Vagina (tissue), 2 donors: ENCODE measurements around the gene MYLK4. TPM values are rescaled to one million over a fixed set of nuclear protein-coding genes. Genes with fewer than 3 reads are reported as not detected.

Experiments used
- DNase-seq, 2 donors: peaks; one replicate each; pipeline ENCODE4 v3.0.0-alpha.2; 2017; ENCODE audit errors: extremely low spot score in 2 of 2
- H3K27ac ChIP-seq: fragments of 200-600 bp; sonication (generic); one replicate; pipeline ENCODE4 v1.5.1; 2019
- H3K27me3 ChIP-seq: fragments of 200-600 bp; sonication (generic); one replicate; pipeline ENCODE4 v1.5.1; 2019
- H3K36me3 ChIP-seq, 2 donors: fragments of 200-600 bp; sonication (generic); one replicate each; pipeline ENCODE4 v1.5.1; 2017 to 2019
- H3K4me1 ChIP-seq: fragments of 200-600 bp; sonication (generic); one replicate; pipeline ENCODE4 v1.5.1; 2019
- H3K4me3 ChIP-seq, 2 donors: fragments of 200-600 bp; sonication (generic); 1 replicate in 1 of 2; 2 replicates in 1 of 2; pipeline ENCODE4 v1.5.1; 2016 to 2019
- H3K9me3 ChIP-seq: fragments of 200-600 bp; sonication (generic); one replicate; pipeline ENCODE4 v1.5.1; 2019
- POLR2A ChIP-seq, 2 donors: fragments of 450-650 bp; IDR thresholded peaks; one replicate each; pipeline ENCODE4 v1.6.1; 2017; ENCODE audit warnings: antibody characterized with exemption in 2 of 2, mild to moderate bottlenecking in 2 of 2, moderate library complexity in 2 of 2
- POLR2AphosphoS5 ChIP-seq, 2 donors: sonication (generic); formaldehyde crosslinking; IDR thresholded peaks; one replicate each; pipeline ENCODE4 v1.9.0; 2017; ENCODE audit warnings: antibody characterized with exemption in 2 of 2, mild to moderate bottlenecking in 2 of 2, low read depth in 1 of 2; ENCODE audit not compliant: insufficient read depth in 1 of 2
- intact Hi-C: fragments of 100-400 bp; cut with DNase I; formaldehyde crosslinking; loops from one replicate; pipeline ENCODE4 v1.15.1; 2023
- total RNA-seq: library from RNA; depleted of rRNA; stranded (reverse); fragments of >200 nt; gene quantifications from one replicate; pipeline ENCODE4 v1.2.3, GENCODE V29; 2016
- TF ChIP-seq, protein P1 (sequence below), 3 experiments: fragments of 450-650 bp in 2 of 3; fragments of 200-600 bp in 1 of 3; sonication (generic) in 1 of 3; IDR thresholded peaks; one replicate each; pipeline ENCODE4 v1.5.1; 2017 to 2019; ENCODE audit warnings: antibody characterized with exemption in 3 of 3, mild to moderate bottlenecking in 2 of 3, moderate library complexity in 2 of 3

The MYLK4 gene
- total RNA-seq, 1 donor from 2014 or later: 0.74 TPM

GRCh38 chr6:2712102-2712501 lies 38.6 kb downstream of the MYLK4 start:
- intact Hi-C loops: no loop called here
- Histone ChIP-seq H3K4me1 (no peaks in the 10 kb centered on the region), H3K9me3 (no peaks in the 10 kb centered on the region), H3K27me3 (no peaks in the 10 kb centered on the region), H3K4me3 (no peak overlapping the region), H3K36me3 (no peaks in the 10 kb centered on the region), H3K27ac (no peak overlapping the region)
- peak in 1 of 2 donors; percentile 25 for DNase-seq
- TF ChIP-seq POLR2A (IDR thresholded peaks at IDR 0.05): no peak
- TF ChIP-seq, protein P1, sequence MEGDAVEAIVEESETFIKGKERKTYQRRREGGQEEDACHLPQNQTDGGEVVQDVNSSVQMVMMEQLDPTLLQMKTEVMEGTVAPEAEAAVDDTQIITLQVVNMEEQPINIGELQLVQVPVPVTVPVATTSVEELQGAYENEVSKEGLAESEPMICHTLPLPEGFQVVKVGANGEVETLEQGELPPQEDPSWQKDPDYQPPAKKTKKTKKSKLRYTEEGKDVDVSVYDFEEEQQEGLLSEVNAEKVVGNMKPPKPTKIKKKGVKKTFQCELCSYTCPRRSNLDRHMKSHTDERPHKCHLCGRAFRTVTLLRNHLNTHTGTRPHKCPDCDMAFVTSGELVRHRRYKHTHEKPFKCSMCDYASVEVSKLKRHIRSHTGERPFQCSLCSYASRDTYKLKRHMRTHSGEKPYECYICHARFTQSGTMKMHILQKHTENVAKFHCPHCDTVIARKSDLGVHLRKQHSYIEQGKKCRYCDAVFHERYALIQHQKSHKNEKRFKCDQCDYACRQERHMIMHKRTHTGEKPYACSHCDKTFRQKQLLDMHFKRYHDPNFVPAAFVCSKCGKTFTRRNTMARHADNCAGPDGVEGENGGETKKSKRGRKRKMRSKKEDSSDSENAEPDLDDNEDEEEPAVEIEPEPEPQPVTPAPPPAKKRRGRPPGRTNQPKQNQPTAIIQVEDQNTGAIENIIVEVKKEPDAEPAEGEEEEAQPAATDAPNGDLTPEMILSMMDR (IDR thresholded peaks at IDR 0.05): no peak

DNA sequence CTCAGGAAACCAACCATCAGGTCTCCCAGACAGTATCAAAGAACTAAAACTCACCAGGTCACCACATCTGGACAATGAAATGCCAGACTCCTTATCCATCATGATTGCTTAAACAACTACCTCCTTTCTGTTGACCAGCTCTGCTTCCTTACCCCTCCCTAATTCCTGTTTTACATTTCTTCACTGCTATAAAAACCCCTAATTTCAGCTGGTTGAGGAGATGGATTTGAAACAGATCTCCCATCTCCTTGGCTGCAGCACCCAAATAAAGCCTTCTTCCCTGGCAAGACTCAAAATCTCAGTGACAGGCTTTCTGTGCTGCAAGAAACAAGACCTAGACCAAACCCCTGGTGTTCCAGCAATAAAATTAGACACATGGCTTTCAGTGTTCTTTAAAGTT lies 40.3 kb downstream of the MYLK4 start:
- DNase-seq: no peak
- H3K27ac ChIP-seq: no peak overlapping the region
- no peaks in the 10 kb centered on the region for H3K36me3 ChIP-seq
- TF ChIP-seq, protein P1 (IDR thresholded peaks at IDR 0.05): no peak
- TF ChIP-seq POLR2A (IDR thresholded peaks at IDR 0.05) (no peak), POLR2AphosphoS5 (IDR thresholded peaks at IDR 0.05; ENCODE audit: insufficient read depth in 1 of 2, low read depth in 1 of 2) (no peak)
- no peak overlapping the region for H3K4me3 ChIP-seq
- no peaks in the 10 kb centered on the region for H3K4me1 ChIP-seq
- no peaks in the 10 kb centered on the region for H3K9me3 ChIP-seq
- no peaks in the 10 kb centered on the region for H3K27me3 ChIP-seq
- intact Hi-C loops: no loop called here

- H3K36me3 ChIP-seq: no peaks in the 10 kb centered on the region
- intact Hi-C loops: no loop called here
- H3K27me3 ChIP-seq: no peaks in the 10 kb centered on the region
- H3K4me3 ChIP-seq: no peak overlapping the region
- DNase-seq: no peak
- no peaks in the 10 kb centered on the region for H3K9me3 ChIP-seq
- H3K4me1 ChIP-seq: no peaks in the 10 kb centered on the region
- H3K27ac ChIP-seq: peak overlapping the region; percentile 25
- peak in 1 of 2 donors; percentile 69 for TF ChIP-seq POLR2AphosphoS5 (IDR thresholded peaks at IDR 0.05; ENCODE audit: insufficient read depth in 1 of 2, low read depth in 1 of 2)
- TF ChIP-seq, protein P1 (IDR thresholded peaks at IDR 0.05): no peak
- TF ChIP-seq POLR2A (IDR thresholded peaks at IDR 0.05): no peak
Measured at GRCh38 chr6:2708456-2708855, 42.3 kb downstream of the MYLK4 start.

DNA sequence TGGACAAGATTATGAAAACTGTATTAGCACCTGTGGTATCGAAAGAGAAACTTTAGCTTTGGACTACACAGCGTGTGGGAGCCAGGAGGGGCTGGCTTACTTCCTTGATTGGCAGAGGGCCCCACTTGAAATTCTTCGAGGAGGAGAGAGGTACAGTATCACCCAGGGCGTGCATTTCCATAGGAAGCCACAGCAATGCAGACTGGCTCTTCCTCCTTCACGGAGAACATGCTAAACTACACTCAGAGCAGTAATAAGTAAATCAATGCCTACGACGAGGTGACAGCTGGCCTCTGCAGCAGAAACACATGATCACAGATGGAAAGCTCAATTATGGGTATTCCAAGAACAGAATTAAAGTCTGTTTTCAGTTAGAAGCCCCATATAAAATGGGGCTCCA lies 44.2 kb downstream of the MYLK4 start:
- Histone ChIP-seq H3K4me1 (no peaks in the 10 kb centered on the region), H3K36me3 (no peaks in the 10 kb centered on the region), H3K9me3 (no peaks in the 10 kb centered on the region), H3K4me3 (no peak overlapping the region), H3K27ac (no peak overlapping the region), H3K27me3 (no peaks in the 10 kb centered on the region)
- TF ChIP-seq, protein P1 (IDR thresholded peaks at IDR 0.05): no peak
- TF ChIP-seq POLR2A (IDR thresholded peaks at IDR 0.05) (no peak), POLR2AphosphoS5 (IDR thresholded peaks at IDR 0.05; ENCODE audit: insufficient read depth in 1 of 2, low read depth in 1 of 2) (no peak)
- intact Hi-C loops: no loop called here
- no peak for DNase-seq

- TF ChIP-seq, protein P1 (IDR thresholded peaks at IDR 0.05): no peak
- no peak for TF ChIP-seq POLR2A (IDR thresholded peaks at IDR 0.05)
- TF ChIP-seq POLR2AphosphoS5 (IDR thresholded peaks at IDR 0.05; ENCODE audit: insufficient read depth in 1 of 2, low read depth in 1 of 2): no peak
- intact Hi-C loops: no loop called here
- no peak for DNase-seq
Measured at GRCh38 chr6:2705256-2705655, 45.5 kb downstream of the MYLK4 start.

More at GRCh38 chr6:2705256-2705655, 45.5 kb downstream of the MYLK4 start:
- H3K36me3 ChIP-seq: no peaks in the 10 kb centered on the region
- H3K27me3 ChIP-seq: no peaks in the 10 kb centered on the region
- no peaks in the 10 kb centered on the region for H3K9me3 ChIP-seq
- peaks cover 8% of the 10 kb centered on the region for H3K4me1 ChIP-seq
- no peak overlapping the region for H3K27ac ChIP-seq
- no peak overlapping the region for H3K4me3 ChIP-seq
